T-helper 17 cell (primary cell): ENCODE measurements around the gene FAM50B. TPM values are rescaled to one million over a fixed set of nuclear protein-coding genes. Genes with fewer than 3 reads are reported as not detected.

ENCODE experiments used
- ATAC-seq: fragments of 150-1000 bp; cut with Tn5 transposase; 2 replicates; pipeline ENCODE4 v1.10.0; 2021; ENCODE audit warnings: mild to moderate bottlenecking, moderate library complexity
- DNase-seq, 3 donors: peaks; one replicate each; pipeline versions ENCODE4 v3.0.0 to v3.0.0-alpha.2; 2020 to 2021
- H3K9me3 ChIP-seq: one replicate; pipeline ENCODE4 v1.7.0; 2013; ENCODE audit warnings: low read length, mild to moderate bottlenecking; ENCODE audit not compliant: control insufficient read depth, poor library complexity, severe bottlenecking
- H3K27ac Mint-ChIP-seq: one replicate; pipeline ENCODE4 v1.8.0; 2022; ENCODE audit warnings: mild to moderate bottlenecking, moderate library complexity, mixed read lengths
- H3K27me3 Mint-ChIP-seq: one replicate; pipeline ENCODE4 v1.8.0; 2022; ENCODE audit warnings: mixed read lengths
- H3K36me3 Mint-ChIP-seq: one replicate; pipeline ENCODE4 v1.8.0; 2022; ENCODE audit warnings: low read depth, mixed read lengths
- H3K4me1 Mint-ChIP-seq: one replicate; pipeline ENCODE4 v1.8.0; 2022; ENCODE audit warnings: mild to moderate bottlenecking, mixed read lengths
- H3K4me3 Mint-ChIP-seq: one replicate; pipeline ENCODE4 v1.8.0; 2022; ENCODE audit warnings: mild to moderate bottlenecking, moderate library complexity, mixed read lengths
- total RNA-seq, 4 donors: library from RNA in 2 of 4; stranded (reverse) in 2 of 4; gene quantifications; one replicate each; pipeline ENCODE4 v1.2.3 and lab custom pipeline; 2022 to 2026

FAM50B gene
- total RNA-seq, 2 donors from 2014 or later = 5.0 to 5.1 TPM

GRCh38 chr6:3891883-3892282 lies 42.7 kb downstream of the FAM50B start:
- DNase-seq = no peak
- H3K27ac Mint-ChIP-seq = no peak overlapping the region
- no peaks in the 10 kb centered on the region for H3K36me3 Mint-ChIP-seq
- no peaks in the 10 kb centered on the region for H3K9me3 ChIP-seq
- H3K4me3 Mint-ChIP-seq = no peak overlapping the region
- no peaks in the 10 kb centered on the region for H3K4me1 Mint-ChIP-seq
- H3K27me3 Mint-ChIP-seq = peaks cover 6% of the 10 kb centered on the region
- no peak for ATAC-seq

GRCh38 chr6:3892603-3893002 lies 43.4 kb downstream of the FAM50B start:
- Mint-ChIP-seq H3K27me3 (peaks cover 6% of the 10 kb centered on the region), H3K4me3 (no peak overlapping the region), H3K4me1 (no peaks in the 10 kb centered on the region), H3K36me3 (no peaks in the 10 kb centered on the region), H3K27ac (no peak overlapping the region)
- DNase-seq (no peak), ATAC-seq (no peak)
- H3K9me3 ChIP-seq = no peaks in the 10 kb centered on the region

- DNase-seq (no peak), ATAC-seq (no peak)
- no peak overlapping the region for H3K4me3 Mint-ChIP-seq
- no peaks in the 10 kb centered on the region for H3K36me3 Mint-ChIP-seq
- H3K4me1 Mint-ChIP-seq = no peaks in the 10 kb centered on the region
- no peak overlapping the region for H3K27ac Mint-ChIP-seq
- no peaks in the 10 kb centered on the region for H3K9me3 ChIP-seq
- H3K27me3 Mint-ChIP-seq = peaks cover 6% of the 10 kb centered on the region
Measured at GRCh38 chr6:3893487-3893886, 44.3 kb downstream of the FAM50B start.

- Mint-ChIP-seq H3K27me3 (peaks cover 6% of the 10 kb centered on the region), H3K4me3 (no peak overlapping the region), H3K4me1 (no peaks in the 10 kb centered on the region), H3K27ac (no peak overlapping the region), H3K36me3 (no peaks in the 10 kb centered on the region)
- ATAC-seq (no peak), DNase-seq (no peak)
- H3K9me3 ChIP-seq = no peaks in the 10 kb centered on the region
Measured at GRCh38 chr6:3893917-3894316, 44.7 kb downstream of the FAM50B start.

GRCh38 chr6:3894590-3895311 lies 45.6 kb downstream of the FAM50B start:
- Mint-ChIP-seq H3K4me3 (no peak overlapping the region), H3K27ac (no peak overlapping the region), H3K27me3 (peaks cover 7% of the 10 kb centered on the region), H3K4me1 (no peaks in the 10 kb centered on the region), H3K36me3 (no peaks in the 10 kb centered on the region)
- no peak for DNase-seq
- no peak for ATAC-seq
- H3K9me3 ChIP-seq = no peaks in the 10 kb centered on the region

DNA sequence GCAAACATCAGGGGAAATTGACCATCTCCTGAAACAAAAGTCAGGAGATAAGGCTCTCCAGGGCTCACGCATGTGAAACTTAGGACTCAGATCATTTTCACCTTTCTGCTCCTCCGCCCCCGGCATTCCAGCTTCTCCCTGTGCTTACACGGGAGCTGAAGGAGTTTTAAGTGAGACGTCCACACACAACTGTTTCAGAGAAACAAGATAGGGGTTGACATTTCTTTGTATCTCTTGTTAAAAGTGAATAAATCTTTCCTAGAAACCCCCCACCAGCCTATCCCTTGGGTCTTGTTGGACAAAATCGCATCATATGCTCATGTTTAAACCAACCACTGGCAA lies 46.1 kb downstream of the FAM50B start:
- H3K27me3 Mint-ChIP-seq = peaks cover 8% of the 10 kb centered on the region
- no peak for ATAC-seq

GRCh38 chr6:3895805-3896204 lies 46.6 kb downstream of the FAM50B start:
- ATAC-seq (no peak), DNase-seq (no peak)
- Mint-ChIP-seq H3K4me1 (no peaks in the 10 kb centered on the region), H3K27me3 (peaks cover 6% of the 10 kb centered on the region), H3K4me3 (no peak overlapping the region), H3K36me3 (no peaks in the 10 kb centered on the region), H3K27ac (no peak overlapping the region)
- no peaks in the 10 kb centered on the region for H3K9me3 ChIP-seq

More for the DNA sequence above, 46.1 kb downstream of the FAM50B start:
- Mint-ChIP-seq H3K36me3 (no peaks in the 10 kb centered on the region), H3K4me3 (no peak overlapping the region), H3K27ac (no peak overlapping the region), H3K4me1 (no peaks in the 10 kb centered on the region)
- DNase-seq = no peak
- H3K9me3 ChIP-seq = no peaks in the 10 kb centered on the region

- peaks cover 5% of the 10 kb centered on the region for H3K4me1 Mint-ChIP-seq
- no peaks in the 10 kb centered on the region for H3K9me3 ChIP-seq
- no peak overlapping the region for H3K27ac Mint-ChIP-seq
- no peak for ATAC-seq
- no peak overlapping the region for H3K4me3 Mint-ChIP-seq
- peaks cover 16% of the 10 kb centered on the region for H3K27me3 Mint-ChIP-seq
- DNase-seq = no peak
- H3K36me3 Mint-ChIP-seq = no peaks in the 10 kb centered on the region
Measured at GRCh38 chr6:3898265-3898994, 49.3 kb downstream of the FAM50B start.

DNA sequence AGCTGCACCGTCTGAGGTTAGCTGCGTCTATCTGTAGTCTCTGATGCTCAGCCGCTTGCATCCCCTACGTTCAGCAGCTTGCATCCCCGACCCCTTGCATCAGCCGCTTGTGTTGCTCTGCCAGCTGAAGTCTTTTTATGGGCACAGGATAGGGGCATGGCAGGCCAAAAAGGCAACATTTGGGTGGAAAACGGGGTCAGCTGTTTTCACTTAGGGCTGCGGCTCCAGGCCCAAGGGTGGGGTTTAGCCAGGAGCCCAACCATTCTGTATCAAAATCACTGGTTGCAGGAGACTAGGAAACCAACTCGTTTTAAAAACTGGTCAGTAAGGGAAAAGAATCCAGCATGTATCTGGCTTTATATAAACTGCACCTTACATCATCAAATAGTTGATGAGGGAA lies 49.9 kb downstream of the FAM50B start:
- H3K4me3 Mint-ChIP-seq = no peak overlapping the region
- H3K27ac Mint-ChIP-seq = no peak overlapping the region
- no peak for DNase-seq
- no peak for ATAC-seq
- no peaks in the 10 kb centered on the region for H3K36me3 Mint-ChIP-seq
- peaks cover 20% of the 10 kb centered on the region for H3K27me3 Mint-ChIP-seq
- H3K9me3 ChIP-seq = no peaks in the 10 kb centered on the region
- peaks cover 5% of the 10 kb centered on the region for H3K4me1 Mint-ChIP-seq

GRCh38 chr6:3899970-3900439 lies 50.8 kb downstream of the FAM50B start:
- no peak for ATAC-seq
- H3K9me3 ChIP-seq = no peaks in the 10 kb centered on the region
- no peak overlapping the region for H3K27ac Mint-ChIP-seq
- H3K27me3 Mint-ChIP-seq = peaks cover 20% of the 10 kb centered on the region
- DNase-seq = no peak
- H3K36me3 Mint-ChIP-seq = no peaks in the 10 kb centered on the region
- no peak overlapping the region for H3K4me3 Mint-ChIP-seq
- H3K4me1 Mint-ChIP-seq = peaks cover 5% of the 10 kb centered on the region

Other genes with a start within 250 kb of the FAM50B start
- gene PXDC1, start 97.7 kb upstream of the FAM50B start, total RNA-seq = 1 to 10 TPM in 1 of 2 donors, under 1 TPM in 1; 0.72 to 3.6 TPM
- gene FAM217A, start 229.8 kb downstream of the FAM50B start, total RNA-seq = not detected